Choroid plexus epithelial cell (primary cell): Measurements from ENCODE around the gene PMEL.

Experiments
- DNase-seq: peaks from one replicate; pipeline ENCODE4 v3.0.0-alpha.2; 2010; ENCODE audit warnings: low read depth
- H3K4me3 ChIP-seq: 2 replicates; pipeline ENCODE4 v1.5.1; 2011; ENCODE audit warnings: low read depth, mild to moderate bottlenecking, control low read depth, low read length, moderate library complexity
- TF ChIP-seq, protein P1 (sequence below): conservative IDR thresholded peaks from 2 replicates; pipeline ENCODE4 v1.5.1; 2011; ENCODE audit warnings: low read depth, mild to moderate bottlenecking, control low read depth, inconsistent platforms, low read length, moderate library complexity

Gene PMEL

DNA sequence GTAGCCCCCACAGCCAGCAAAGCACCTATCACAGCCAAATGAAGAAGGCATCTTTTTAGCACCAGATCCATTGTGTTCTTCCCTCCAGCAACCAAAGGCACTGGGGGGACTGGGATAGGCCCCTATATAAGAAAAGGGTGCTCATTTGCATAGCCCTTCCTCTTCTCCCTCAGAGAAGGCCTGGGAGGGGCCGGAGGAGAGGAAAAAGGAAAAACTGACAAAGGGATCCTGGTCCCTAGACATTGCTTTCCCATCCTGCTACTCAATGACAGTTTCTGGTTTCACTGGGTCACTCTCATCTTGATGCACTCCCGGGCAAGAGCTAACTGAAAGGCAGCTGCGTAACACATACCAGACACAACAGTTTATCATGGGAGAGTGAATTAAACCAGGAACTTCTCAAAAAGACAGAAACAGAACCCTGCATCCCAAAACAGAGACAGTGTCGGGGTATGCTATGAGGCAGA is at the start of gene PMEL:
Gene PMEL, minus strand, starts transcription at position 102 of the 467 bp plus-strand sequence. Its CDS starts 31 bp downstream, at position 71.
- peak within 1 kb of the TSS; percentile 87 for H3K4me3 ChIP-seq
- TF ChIP-seq, protein P1, sequence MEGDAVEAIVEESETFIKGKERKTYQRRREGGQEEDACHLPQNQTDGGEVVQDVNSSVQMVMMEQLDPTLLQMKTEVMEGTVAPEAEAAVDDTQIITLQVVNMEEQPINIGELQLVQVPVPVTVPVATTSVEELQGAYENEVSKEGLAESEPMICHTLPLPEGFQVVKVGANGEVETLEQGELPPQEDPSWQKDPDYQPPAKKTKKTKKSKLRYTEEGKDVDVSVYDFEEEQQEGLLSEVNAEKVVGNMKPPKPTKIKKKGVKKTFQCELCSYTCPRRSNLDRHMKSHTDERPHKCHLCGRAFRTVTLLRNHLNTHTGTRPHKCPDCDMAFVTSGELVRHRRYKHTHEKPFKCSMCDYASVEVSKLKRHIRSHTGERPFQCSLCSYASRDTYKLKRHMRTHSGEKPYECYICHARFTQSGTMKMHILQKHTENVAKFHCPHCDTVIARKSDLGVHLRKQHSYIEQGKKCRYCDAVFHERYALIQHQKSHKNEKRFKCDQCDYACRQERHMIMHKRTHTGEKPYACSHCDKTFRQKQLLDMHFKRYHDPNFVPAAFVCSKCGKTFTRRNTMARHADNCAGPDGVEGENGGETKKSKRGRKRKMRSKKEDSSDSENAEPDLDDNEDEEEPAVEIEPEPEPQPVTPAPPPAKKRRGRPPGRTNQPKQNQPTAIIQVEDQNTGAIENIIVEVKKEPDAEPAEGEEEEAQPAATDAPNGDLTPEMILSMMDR = no peak
- DNase-seq = peak; percentile 18

DNA sequence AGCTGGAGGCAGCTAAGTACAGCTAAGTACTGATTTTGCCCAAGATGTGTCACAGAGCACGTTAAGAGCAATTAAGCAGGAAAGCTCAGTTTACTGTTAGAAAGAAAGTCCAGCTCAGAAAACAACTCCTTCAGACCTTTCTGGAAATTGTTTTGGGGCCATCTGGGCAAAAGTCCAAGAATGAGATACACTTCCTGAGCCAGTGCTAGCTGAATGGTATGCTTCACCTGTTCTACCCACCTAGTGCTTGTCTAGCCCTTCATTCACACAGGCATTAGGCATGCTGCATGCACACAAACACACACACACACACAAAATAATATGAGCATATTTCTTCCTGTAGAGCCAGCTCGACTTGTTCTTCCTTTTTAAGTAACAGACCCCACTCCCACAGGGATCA is 48.4 kb upstream of the PMEL start:
- TF ChIP-seq, protein P1 = no peak
- DNase-seq = peak; percentile 15
- no peak overlapping the region for H3K4me3 ChIP-seq

DNA sequence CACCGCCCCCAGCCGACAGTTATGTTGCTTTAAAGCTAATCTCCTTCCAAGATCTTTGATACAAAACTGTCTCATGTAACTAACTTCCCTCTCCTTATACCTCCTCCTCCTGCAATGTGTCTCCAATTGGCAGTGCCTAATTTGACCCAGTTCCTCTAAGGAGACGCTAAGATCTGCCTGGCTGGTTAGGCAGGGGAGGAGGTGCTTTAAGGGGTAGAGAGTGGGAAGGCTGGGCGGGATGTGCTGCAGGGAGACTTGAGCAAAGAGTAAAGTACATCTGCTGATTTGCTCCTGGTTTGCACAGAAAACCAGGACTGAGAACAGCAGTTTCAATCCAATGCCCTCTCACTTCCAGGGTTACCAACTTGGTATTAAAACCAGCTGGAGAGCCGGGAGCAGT is 47.6 kb upstream of the PMEL start:
- no peak overlapping the region for H3K4me3 ChIP-seq
- no peak for DNase-seq
- TF ChIP-seq, protein P1 = no peak

DNA sequence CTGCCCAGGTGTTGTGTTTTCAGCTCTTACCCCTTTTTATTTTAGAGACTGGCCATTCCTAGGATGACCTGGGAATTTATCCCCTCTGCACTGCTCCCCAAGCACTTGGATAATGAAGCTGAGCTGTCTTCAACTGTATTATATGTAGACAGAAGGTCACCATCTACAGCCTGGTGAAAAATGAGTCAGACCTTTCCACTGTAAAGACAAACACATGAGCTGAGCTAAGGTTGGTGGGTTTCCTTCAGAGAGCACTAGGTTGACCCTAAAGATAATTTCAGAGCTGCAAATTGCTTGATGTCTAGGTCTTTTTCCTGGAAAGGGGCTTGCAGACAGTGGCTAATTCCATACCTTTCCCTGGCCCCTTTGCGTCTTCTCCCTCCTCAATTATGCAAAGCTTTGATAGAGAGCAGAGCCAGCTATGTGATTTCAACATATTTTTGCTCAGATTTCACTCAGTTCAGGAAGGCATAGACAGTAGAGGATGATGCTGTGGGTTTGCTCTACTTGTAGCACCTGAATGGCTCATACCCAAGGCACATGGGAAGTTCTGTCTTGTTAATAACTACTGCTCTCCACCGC is 45.8 kb upstream of the PMEL start:
- TF ChIP-seq, protein P1 = no peak
- H3K4me3 ChIP-seq = no peak overlapping the region

DNA sequence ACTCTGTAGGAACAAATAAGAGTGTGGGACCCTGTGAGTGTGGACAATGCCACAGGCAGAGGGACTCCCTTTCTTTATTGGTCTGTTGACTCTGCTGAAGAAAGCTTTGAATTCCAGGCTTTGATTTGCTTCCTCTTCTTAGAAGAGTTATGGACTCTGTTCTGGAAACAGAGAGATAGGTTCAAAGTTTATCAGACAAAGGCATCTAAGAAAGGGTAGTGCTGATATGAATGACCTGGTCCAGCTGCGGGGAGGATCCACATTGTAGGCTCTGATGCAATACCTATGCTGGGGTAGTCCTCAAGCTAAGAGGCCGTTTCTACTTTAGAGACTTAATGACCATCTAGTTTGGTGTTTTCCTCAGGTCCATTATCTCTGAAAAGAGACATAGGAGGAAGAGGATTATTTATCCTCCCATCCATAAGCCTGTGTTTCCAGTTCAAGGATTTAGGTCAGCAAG is 44.3 kb upstream of the PMEL start:
- H3K4me3 ChIP-seq = no peak overlapping the region
- DNase-seq = no peak
- TF ChIP-seq, protein P1 = no peak

More for the DNA sequence above, 45.8 kb upstream of the PMEL start:
- peak; percentile 58 for DNase-seq

GRCh38 chr12:56007564-56008559 is 42.0 kb upstream of the PMEL start:
- TF ChIP-seq, protein P1 = no peak
- peak overlapping the region; percentile 68 for H3K4me3 ChIP-seq
- DNase-seq = peak; percentile 15
